GM18526 (cell line): ENCODE data around the gene PTPRN2.

Source experiments
- POLR2A ChIP-seq: IDR thresholded peaks from 3 replicates; pipeline ENCODE4 v1.6.1; 2011; ENCODE audit not compliant: insufficient read length; ENCODE audit errors: extremely low read depth

Gene PTPRN2

GRCh38 chr7:158588085-158588877 is 658 bp upstream of the PTPRN2 start:
- TF ChIP-seq POLR2A: no peak

DNA sequence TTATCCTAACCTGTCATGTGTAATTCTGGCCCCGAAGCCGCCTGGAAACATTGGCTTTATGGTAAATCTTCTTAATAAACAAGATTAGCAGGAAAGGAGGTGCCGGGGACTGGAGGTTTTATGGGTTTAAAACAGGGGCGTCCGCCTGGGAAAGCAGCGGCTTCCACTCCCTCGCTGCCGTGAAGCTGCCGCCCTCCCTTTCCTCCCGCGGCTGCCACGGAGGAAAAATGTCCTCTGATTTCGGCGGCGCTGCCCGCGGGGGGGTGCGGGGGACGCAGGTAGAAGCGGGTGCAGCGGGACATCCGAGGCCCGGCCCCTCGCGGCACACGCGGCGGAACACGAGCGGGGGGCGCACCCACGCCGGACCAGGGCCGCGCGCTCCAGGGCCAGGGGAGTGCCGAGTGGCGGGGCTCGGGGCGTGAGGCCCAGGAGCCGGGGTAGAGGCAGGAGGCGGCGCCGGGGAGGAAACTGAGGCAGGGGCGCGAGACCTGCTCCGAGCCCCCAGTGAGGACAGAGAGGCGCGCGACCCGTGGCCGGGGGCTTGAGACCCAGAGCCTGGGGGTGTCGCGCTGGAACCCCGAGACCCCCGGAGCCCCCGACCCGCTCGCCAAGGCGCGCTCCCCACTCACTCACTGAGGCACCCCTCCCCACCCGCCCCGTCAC is 993 bp downstream of the PTPRN2 start:
- TF ChIP-seq POLR2A: no peak

- TF ChIP-seq POLR2A: no peak
Measured at GRCh38 chr7:158585721-158586498, 1.7 kb downstream of the PTPRN2 start.

DNA sequence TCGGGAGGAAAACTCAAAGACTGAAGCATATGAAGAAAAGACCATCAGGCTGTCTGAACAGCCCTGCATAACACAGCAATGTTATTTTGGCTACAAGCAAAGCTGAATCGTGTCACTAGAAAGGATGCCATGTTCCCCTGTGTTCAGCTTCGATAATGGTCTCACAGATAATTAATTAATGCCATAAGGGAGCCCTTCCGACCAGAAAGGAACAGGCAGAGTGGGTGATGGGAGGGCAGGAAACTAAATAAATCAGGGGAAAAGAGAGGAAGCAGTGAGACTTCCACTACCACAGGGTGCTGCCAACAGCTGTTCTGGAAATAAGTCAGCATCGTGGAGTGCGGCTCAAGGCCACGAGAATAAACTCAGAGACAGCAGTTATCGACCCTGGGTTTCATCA is 3.2 kb downstream of the PTPRN2 start:
- TF ChIP-seq POLR2A: no peak

- TF ChIP-seq POLR2A: no peak
Measured at GRCh38 chr7:158583810-158584209, 3.8 kb downstream of the PTPRN2 start.

DNA sequence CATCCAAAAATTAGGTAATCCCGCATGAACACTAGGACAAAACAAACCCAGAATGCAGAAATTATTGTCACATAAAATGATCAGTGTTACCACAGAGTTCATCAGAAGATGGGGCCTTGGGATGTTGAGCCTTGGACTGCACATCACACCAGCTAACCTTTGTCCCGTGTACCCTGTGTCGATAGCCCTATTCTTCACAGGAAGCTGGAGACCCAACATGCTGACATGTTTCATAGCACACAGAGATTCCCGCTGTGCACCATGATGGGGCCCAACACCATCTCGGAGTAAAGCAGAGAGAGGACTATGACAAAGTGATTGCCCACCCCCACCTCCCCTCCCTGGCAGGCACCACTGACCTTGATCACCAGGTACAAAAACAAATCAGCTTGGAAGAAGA is 4.5 kb downstream of the PTPRN2 start:
- no peak for TF ChIP-seq POLR2A

DNA sequence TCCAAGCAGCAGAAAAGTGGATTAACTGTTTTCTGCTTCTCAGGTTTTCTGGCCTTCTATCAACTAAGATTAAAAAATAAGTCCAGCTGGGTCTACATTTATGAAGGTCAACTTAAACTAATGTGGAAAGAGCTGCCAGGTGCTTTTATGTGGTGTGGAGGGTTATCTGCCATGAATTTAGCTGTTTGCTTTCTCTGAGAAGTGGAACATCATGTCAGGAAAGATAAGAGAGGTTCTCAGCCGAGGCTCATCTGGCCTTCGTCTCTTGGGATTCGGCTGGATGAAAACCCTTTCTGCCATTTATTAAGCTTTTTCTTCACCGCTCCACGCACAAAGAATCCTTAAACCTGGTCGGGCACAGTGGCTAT is 5.5 kb downstream of the PTPRN2 start:
- no peak for TF ChIP-seq POLR2A

GRCh38 chr7:158581440-158582088 is 6.1 kb downstream of the PTPRN2 start:
- TF ChIP-seq POLR2A: no peak

DNA sequence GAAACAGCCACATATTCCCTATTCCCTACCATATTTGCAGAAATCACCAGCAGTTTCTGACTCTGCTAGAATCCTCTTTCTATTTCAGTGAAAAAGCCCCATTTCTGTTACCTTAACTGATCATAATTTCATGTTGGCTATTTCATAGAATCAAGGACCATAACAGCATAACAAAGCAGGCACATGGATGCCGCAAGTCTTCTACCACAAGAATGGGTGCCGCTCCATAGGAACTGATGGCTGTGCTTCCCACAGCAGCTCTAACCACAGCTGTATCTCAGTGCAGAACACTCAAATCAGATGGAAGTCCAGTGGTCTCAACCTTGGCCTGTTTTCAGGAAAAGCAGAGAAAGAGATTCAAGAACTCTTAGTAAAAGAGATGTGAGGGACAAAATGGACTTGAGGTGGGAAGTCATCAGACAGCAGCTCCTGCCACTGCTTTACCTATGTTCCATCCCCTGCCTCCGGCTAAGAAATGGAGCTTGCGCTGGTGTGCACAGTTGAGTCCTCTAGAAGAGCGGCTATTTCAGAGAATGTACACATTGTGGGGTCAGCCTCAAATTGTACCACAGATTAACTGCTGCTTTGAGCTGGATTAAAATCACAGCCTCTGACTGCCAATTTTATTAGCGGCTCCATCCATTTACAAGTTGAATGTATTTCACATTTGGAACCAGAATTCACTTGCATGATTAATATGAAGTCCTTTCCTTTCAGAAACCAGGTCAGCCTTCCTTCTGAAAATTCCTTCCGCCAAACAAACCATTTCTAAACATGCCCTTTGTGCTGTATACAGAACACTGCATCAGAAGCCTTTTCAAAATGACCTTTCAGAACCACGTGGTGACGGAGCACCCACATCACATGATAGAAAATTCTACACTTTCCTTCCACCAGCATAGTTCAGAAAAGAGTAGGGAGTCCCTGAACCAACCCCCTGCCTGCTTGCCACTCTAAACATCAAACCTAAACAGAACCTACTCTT is 7.7 kb downstream of the PTPRN2 start:
- no peak for TF ChIP-seq POLR2A

DNA sequence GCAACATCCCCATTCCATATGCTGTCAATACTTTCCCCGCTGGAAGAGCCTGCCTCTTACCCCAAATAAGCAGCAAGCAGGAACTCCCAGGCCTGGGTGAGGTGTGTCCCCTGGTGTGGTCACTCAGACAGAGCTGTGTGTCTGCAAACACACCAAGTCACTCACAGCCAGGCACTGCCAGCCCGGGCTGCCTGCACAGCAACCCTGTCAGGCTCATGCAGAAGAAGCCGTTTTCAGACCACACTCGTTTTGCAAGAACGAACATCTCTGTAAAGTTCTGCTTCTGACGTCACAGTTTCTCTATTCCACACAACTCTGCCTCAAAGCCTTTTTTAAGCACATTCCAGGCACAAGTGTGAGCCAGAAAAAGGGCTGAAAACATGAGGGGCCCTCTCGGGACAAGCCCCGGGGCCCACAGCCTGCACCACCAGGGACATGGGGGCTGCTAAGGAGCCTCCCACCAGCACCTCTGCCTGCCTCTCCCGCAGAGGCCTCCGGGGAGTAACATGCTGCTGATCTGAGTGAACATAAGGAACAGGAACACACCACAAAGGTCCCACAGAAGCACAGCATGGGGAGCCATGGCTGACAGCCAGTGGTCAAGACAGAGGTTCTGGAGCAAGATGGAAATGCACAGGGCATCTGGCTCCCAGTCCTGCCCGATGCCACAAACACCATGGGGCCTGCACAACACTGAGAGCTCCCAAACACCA is 11.4 kb downstream of the PTPRN2 start:
- TF ChIP-seq POLR2A: no peak

- TF ChIP-seq POLR2A: no peak
Measured at GRCh38 chr7:158574308-158575036, 13.2 kb downstream of the PTPRN2 start.

DNA sequence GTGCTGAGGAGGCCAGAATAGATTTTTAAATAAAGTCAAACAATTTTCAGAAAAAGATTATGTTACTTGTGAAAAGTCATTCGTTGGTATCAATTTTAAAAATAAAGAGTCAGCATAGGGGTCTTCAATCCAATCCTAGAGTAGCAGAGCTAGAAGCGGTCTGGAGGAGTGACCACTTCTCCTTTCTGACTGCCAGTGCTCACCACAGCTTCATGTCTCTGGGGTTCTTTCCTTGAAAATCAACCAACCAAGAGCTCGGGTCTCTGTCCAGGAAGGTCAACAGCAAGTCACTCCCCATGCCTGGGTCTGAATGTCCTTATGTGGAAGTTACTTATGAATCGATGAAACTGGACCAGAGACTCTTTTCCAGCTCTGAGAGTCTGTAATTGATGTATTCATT is 14.3 kb downstream of the PTPRN2 start:
- TF ChIP-seq POLR2A: no peak
